ENCODE measurements around the gene NKD1. TPM values are rescaled to one million over a fixed set of nuclear protein-coding genes. Genes with fewer than 3 reads are reported as not detected.

NKD1 gene
- polyA plus RNA-seq, 1 experiment = not detected

DNA sequence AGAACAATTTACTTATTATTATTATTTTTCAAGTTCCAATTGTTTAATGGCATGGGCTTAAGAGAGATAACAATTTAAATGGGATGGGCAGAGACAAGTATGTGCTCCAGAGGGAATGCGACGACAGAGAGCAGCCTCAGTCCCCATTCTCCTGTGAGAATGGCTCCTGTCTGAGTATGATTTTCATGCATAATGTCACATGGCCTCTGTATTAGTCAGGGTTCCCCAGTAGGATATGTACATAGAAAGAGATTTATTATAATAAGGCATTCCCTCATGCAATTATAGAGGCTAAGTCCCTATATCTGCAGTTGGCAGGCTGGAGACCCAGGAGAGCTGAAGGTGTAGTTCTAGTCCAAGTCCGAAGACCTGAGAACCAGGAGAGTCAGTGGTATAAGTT is 22.9 kb upstream of the NKD1 start:
- TF ChIP-seq, protein P1, sequence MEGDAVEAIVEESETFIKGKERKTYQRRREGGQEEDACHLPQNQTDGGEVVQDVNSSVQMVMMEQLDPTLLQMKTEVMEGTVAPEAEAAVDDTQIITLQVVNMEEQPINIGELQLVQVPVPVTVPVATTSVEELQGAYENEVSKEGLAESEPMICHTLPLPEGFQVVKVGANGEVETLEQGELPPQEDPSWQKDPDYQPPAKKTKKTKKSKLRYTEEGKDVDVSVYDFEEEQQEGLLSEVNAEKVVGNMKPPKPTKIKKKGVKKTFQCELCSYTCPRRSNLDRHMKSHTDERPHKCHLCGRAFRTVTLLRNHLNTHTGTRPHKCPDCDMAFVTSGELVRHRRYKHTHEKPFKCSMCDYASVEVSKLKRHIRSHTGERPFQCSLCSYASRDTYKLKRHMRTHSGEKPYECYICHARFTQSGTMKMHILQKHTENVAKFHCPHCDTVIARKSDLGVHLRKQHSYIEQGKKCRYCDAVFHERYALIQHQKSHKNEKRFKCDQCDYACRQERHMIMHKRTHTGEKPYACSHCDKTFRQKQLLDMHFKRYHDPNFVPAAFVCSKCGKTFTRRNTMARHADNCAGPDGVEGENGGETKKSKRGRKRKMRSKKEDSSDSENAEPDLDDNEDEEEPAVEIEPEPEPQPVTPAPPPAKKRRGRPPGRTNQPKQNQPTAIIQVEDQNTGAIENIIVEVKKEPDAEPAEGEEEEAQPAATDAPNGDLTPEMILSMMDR (IDR thresholded peaks at IDR 0.05; ENCODE audit: low read depth, low read length) = no peak
- no peak for DNase-seq (ENCODE audit: low read depth, low spot score)
- Histone ChIP-seq H3K27me3 (ENCODE audit: control insufficient read depth, insufficient read depth, low read length) (no peaks in the 10 kb centered on the region), H3K9me3 (ENCODE audit: control insufficient read depth, insufficient read depth, low read length) (no peaks in the 10 kb centered on the region), H3K4me3 (ENCODE audit: low read depth, low read length) (no peak overlapping the region), H3K27ac (ENCODE audit: low read depth, low read length) (no peak overlapping the region)
- CTCF ChIA-PET = interaction anchor here (1.1 kb wide), 1 partner anchor 16 kb away, joined by 3 read pairs; no protein-coding TSS in a partner anchor
- POLR2A ChIA-PET = no interaction called here

- Histone ChIP-seq H3K27me3 (ENCODE audit: control insufficient read depth, insufficient read depth, low read length) (no peaks in the 10 kb centered on the region), H3K9me3 (ENCODE audit: control insufficient read depth, insufficient read depth, low read length) (no peaks in the 10 kb centered on the region), H3K4me3 (ENCODE audit: low read depth, low read length) (no peak overlapping the region), H3K27ac (ENCODE audit: low read depth, low read length) (no peak overlapping the region)
- no peak for DNase-seq (ENCODE audit: low read depth, low spot score)
- TF ChIP-seq, protein P1 (IDR thresholded peaks at IDR 0.05; ENCODE audit: low read depth, low read length) = no peak
- ChIA-PET POLR2A (no interaction called here), CTCF (interaction anchor here (1.1 kb wide), 1 partner anchor 17 kb away, joined by 3 read pairs; no protein-coding TSS in a partner anchor)
Observed at GRCh38 chr16:50525716-50526115, 22.5 kb upstream of the NKD1 start.

DNA sequence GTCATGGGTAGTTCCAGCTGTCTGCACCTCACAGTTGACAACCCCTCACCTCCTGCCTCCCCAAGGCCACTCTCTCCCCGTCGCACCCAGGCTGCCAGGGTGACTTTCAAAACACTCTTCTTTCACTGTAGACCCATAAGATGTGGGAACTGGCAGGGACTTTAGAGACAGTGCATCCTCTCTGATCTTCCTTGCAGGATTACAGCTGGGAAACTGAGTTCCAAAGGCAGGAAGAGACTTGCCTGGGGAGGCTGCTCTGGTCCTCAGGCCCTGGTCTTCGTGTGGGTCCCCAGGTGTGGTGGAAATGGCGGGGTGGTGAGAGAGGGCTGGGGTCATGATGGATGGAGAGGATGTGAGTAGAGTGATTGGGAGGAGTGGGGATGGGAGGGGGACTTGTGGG is 21.9 kb upstream of the NKD1 start:
- H3K27me3 ChIP-seq (ENCODE audit: control insufficient read depth, insufficient read depth, low read length) = no peaks in the 10 kb centered on the region
- ChIA-PET POLR2A (no interaction called here), CTCF (no interaction called here)
- no peak overlapping the region for H3K4me3 ChIP-seq (ENCODE audit: low read depth, low read length)
- DNase-seq (ENCODE audit: low read depth, low spot score) = no peak
- TF ChIP-seq, protein P1 (IDR thresholded peaks at IDR 0.05; ENCODE audit: low read depth, low read length) = no peak
- no peaks in the 10 kb centered on the region for H3K9me3 ChIP-seq (ENCODE audit: control insufficient read depth, insufficient read depth, low read length)
- H3K27ac ChIP-seq (ENCODE audit: low read depth, low read length) = no peak overlapping the region

- ChIA-PET CTCF (no interaction called here), POLR2A (no interaction called here)
- Histone ChIP-seq H3K4me3 (ENCODE audit: low read depth, low read length) (no peak overlapping the region), H3K27me3 (ENCODE audit: control insufficient read depth, insufficient read depth, low read length) (no peaks in the 10 kb centered on the region), H3K27ac (ENCODE audit: low read depth, low read length) (no peak overlapping the region), H3K9me3 (ENCODE audit: control insufficient read depth, insufficient read depth, low read length) (no peaks in the 10 kb centered on the region)
- no peak for DNase-seq (ENCODE audit: low read depth, low spot score)
- TF ChIP-seq, protein P1 (IDR thresholded peaks at IDR 0.05; ENCODE audit: low read depth, low read length) = no peak
Observed at GRCh38 chr16:50526796-50527195, 21.4 kb upstream of the NKD1 start.

- TF ChIP-seq, protein P1 (IDR thresholded peaks at IDR 0.05; ENCODE audit: low read depth, low read length) = no peak
- Histone ChIP-seq H3K27me3 (ENCODE audit: control insufficient read depth, insufficient read depth, low read length) (no peaks in the 10 kb centered on the region), H3K27ac (ENCODE audit: low read depth, low read length) (no peak overlapping the region), H3K9me3 (ENCODE audit: control insufficient read depth, insufficient read depth, low read length) (no peaks in the 10 kb centered on the region), H3K4me3 (ENCODE audit: low read depth, low read length) (no peak overlapping the region)
- ChIA-PET POLR2A (no interaction called here), CTCF (no interaction called here)
- DNase-seq (ENCODE audit: low read depth, low spot score) = no peak
Observed at GRCh38 chr16:50528820-50529219, 19.4 kb upstream of the NKD1 start.
